Activated CD4-positive, alpha-beta T cell treated with anti-CD3 and anti-CD28 coated beads, Interleukin-2, amount 10 ng/mL, durations not matched to agents 7 days and 5 days (primary cell): ENCODE data around the gene ADAM12. TPM values are rescaled to one million over a fixed set of nuclear protein-coding genes. Genes with fewer than 3 reads are reported as not detected.

Source experiments
- CTCF ChIA-PET: fragments of 350-600 bp; sonication (Branson Sonifier 250); formaldehyde crosslinking; loops from one replicate; lab custom pipeline; 2021; ENCODE audit warnings: antibody characterized with exemption; lab: Charles Lee
- POLR2A ChIA-PET: fragments of 350-600 bp; sonication (Branson Sonifier 250); formaldehyde crosslinking; loops from one replicate; lab custom pipeline; 2021; ENCODE audit warnings: antibody characterized with exemption; lab: Charles Lee
- DNase-seq: peaks from one replicate; pipeline ENCODE4 v3.0.0-alpha.2; 2020
- H3K27ac Mint-ChIP-seq: one replicate; pipeline ENCODE4 v1.8.0; 2021; ENCODE audit warnings: mild to moderate bottlenecking, moderate library complexity, mixed read lengths
- H3K27me3 Mint-ChIP-seq: one replicate; pipeline ENCODE4 v1.8.0; 2021; ENCODE audit warnings: mixed read lengths
- H3K36me3 Mint-ChIP-seq: one replicate; pipeline ENCODE4 v1.8.0; 2021; ENCODE audit warnings: low read depth, mixed read lengths
- H3K4me1 Mint-ChIP-seq: one replicate; pipeline ENCODE4 v1.8.0; 2021; ENCODE audit warnings: mixed read lengths
- H3K4me3 Mint-ChIP-seq: one replicate; pipeline ENCODE4 v1.8.0; 2021; ENCODE audit warnings: mild to moderate bottlenecking, moderate library complexity, mixed read lengths
- H3K9me3 Mint-ChIP-seq: one replicate; pipeline ENCODE4 v1.8.0; 2021; ENCODE audit warnings: mixed read lengths
- total RNA-seq, 2 experiments: library from RNA; stranded (reverse); gene quantifications; one replicate each; pipeline ENCODE4 v1.2.3, GENCODE V29; 2021

ADAM12 gene
- total RNA-seq, 2 experiments from 2014 or later, result 0.45 to 0.65 TPM

DNA sequence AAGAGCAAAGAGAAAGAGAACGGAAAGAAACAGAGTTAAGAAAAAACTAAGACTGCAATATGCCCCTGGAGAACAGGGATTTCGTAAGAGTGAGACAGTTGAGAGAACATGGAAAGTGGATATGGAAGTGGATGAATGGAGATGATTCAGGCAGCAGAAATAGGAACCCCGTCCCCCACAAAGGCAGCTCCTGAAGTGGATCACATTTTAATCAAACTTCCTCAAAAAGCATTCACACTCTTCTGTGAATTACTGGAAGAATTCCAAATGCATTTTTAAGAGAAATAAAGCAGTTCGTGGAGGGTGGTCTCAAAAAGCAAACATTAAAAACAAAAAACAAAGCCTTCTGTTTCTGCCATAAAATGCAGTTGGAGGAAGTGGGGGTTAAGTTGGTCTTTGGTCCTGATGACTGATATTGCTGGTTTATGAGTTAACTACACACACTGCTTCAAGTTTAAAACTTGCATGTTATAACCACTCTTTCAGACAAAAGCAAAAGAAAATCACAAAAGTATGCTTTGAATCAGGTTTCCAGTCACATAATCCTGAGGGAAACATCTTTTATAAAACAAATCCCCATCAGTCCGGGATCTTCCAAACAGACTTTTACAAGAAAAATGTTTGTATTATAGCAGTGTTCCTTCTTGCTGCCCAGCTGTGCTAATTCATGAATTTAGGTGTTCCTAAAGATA, 277.6 kb downstream of the ADAM12 start:
- DNase-seq, result no peak
- Mint-ChIP-seq H3K27me3 (peaks cover 3% of the 10 kb centered on the region), H3K9me3 (peaks cover 2% of the 10 kb centered on the region), H3K4me3 (no peak overlapping the region), H3K27ac (no peak overlapping the region), H3K4me1 (no peaks in the 10 kb centered on the region), H3K36me3 (no peaks in the 10 kb centered on the region)
- CTCF ChIA-PET, result no interaction called here
- POLR2A ChIA-PET, result no interaction called here

DNA sequence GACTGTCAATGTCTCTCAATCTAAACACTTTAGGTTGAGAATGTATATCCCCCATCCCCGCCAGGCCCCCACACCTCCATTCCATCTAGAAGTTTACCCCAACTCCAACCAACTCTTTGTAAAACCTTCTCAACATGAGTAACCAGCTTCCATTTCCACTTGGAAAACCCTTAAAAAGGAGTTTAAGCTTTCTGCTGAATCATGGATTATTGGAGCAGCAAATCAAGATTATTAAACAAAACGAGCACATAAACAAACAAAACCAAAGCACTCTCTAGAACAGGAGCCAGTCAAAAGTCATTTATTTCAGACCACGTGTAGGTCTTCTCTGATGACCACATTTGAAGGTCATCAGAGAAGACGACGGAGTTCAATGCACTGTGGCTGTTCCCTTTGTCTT, 278.4 kb downstream of the ADAM12 start:
- Mint-ChIP-seq H3K36me3 (no peaks in the 10 kb centered on the region), H3K27me3 (peaks cover 3% of the 10 kb centered on the region), H3K4me3 (no peak overlapping the region), H3K9me3 (peaks cover 2% of the 10 kb centered on the region), H3K27ac (no peak overlapping the region), H3K4me1 (no peaks in the 10 kb centered on the region)
- CTCF ChIA-PET, result no interaction called here
- no peak for DNase-seq
- POLR2A ChIA-PET, result no interaction called here

DNA sequence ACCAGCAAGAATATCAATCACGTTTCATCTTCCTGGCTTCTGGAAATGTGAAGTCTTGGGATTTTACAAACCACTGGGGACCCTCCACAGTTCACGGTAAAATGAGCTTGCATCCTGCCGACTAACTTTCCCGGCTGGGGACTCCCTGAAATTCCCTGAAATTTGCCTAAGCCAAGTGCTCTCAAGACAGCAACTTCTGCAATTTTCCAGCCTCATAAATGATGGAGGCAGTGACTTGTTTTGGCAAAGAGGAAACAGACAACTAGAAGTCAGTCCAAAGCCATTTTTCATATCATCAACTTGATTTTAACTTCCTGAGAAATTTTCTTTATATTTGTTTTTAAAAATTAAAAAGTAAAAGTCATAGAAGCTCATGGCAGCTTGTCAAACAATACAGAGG, 279.6 kb downstream of the ADAM12 start:
- H3K27me3 Mint-ChIP-seq, result peaks cover 3% of the 10 kb centered on the region
- no peaks in the 10 kb centered on the region for H3K4me1 Mint-ChIP-seq
- peaks cover 2% of the 10 kb centered on the region for H3K9me3 Mint-ChIP-seq
- no peaks in the 10 kb centered on the region for H3K36me3 Mint-ChIP-seq
- ChIA-PET CTCF (no interaction called here), POLR2A (no interaction called here)
- no peak for DNase-seq
- H3K4me3 Mint-ChIP-seq, result no peak overlapping the region
- H3K27ac Mint-ChIP-seq, result no peak overlapping the region

DNA sequence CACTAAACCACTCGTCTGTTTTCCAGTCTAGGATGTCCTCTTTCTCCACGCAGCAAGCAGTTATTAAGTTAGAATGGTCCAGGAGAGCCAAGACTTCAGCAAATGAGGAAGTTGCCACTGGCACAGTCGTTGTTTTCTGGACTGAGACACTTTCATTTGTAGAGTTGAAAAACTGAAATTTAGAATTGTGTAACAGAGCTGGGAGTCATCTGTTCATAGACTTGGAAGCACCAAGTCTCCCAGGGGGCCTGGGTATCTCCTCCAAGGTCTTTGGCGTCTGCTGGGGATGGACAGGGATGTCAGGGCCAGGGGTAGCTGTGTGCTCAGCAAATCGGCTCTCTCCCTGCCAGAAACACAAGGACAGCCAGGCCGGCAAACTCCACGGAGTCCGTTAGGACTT, 283.5 kb downstream of the ADAM12 start:
- H3K4me3 Mint-ChIP-seq, result no peak overlapping the region
- no peak overlapping the region for H3K27ac Mint-ChIP-seq
- H3K36me3 Mint-ChIP-seq, result no peaks in the 10 kb centered on the region
- no peaks in the 10 kb centered on the region for H3K4me1 Mint-ChIP-seq
- POLR2A ChIA-PET, result no interaction called here
- CTCF ChIA-PET, result no interaction called here
- no peak for DNase-seq
- no peaks in the 10 kb centered on the region for H3K27me3 Mint-ChIP-seq
- no peaks in the 10 kb centered on the region for H3K9me3 Mint-ChIP-seq

DNA sequence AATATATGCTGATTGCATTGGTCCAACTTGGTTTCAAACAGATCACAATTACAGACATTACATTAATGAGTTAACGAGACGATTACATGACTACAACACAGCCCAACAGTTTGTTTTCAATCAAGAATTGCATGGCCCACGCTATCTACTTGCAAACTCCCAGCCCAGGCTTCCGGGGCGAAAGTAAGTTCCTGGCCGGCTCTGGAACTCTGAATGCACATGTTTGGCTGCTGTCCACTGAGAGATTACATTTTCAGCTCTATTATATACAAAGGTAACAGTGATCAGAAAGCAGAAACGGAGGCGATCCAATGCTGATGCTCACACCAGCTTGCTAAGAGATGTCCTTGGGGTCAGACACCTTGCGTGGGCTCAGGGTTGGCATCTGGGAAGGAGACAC, 285.6 kb downstream of the ADAM12 start:
- no peaks in the 10 kb centered on the region for H3K4me1 Mint-ChIP-seq
- CTCF ChIA-PET, result no interaction called here
- no peaks in the 10 kb centered on the region for H3K36me3 Mint-ChIP-seq
- DNase-seq, result no peak
- no peak overlapping the region for H3K4me3 Mint-ChIP-seq
- POLR2A ChIA-PET, result no interaction called here
- no peaks in the 10 kb centered on the region for H3K9me3 Mint-ChIP-seq
- no peaks in the 10 kb centered on the region for H3K27me3 Mint-ChIP-seq
- no peak overlapping the region for H3K27ac Mint-ChIP-seq

DNA sequence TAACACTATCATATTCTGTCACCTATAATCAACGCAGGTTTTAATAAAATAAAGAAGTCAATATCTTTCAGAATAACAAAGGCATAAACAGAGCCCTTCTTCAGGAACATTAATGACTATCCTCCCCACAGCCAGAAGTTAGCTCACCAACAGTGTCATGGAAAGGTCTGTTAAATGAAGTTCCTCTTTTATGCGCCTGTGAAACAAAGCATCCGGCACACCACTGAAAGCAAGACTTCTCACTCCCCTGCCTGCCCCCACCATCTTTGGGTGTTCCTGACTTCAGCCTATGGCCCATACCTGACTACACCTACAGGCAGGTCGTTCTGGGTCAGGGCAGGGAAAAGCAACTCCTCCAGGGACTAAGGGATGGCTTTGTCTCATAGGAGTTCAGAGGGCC, 286.5 kb downstream of the ADAM12 start:
- Mint-ChIP-seq H3K27me3 (no peaks in the 10 kb centered on the region), H3K27ac (no peak overlapping the region), H3K4me3 (no peak overlapping the region), H3K36me3 (no peaks in the 10 kb centered on the region), H3K9me3 (no peaks in the 10 kb centered on the region), H3K4me1 (no peaks in the 10 kb centered on the region)
- ChIA-PET CTCF (no interaction called here), POLR2A (no interaction called here)
- no peak for DNase-seq

DNA sequence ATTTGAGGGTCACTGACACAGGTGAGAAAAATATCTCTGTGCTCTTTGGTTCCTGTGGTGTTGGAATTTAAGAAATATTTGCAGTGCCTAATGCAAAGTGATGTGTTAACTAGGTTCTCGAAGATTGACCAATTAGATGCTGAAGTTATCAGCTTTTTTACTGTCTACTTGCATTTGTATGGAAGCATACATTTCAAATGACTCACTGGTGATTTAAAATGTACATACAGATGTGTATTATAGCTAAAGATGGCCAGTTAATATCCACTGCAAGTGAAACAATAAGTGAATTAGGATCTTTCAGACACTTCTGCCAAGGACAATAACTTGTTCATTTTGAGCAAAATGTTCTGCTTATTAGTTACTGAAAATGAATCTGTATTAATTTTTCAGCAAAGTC, 287.0 kb downstream of the ADAM12 start:
- H3K9me3 Mint-ChIP-seq, result no peaks in the 10 kb centered on the region
- H3K27ac Mint-ChIP-seq, result no peak overlapping the region
- POLR2A ChIA-PET, result no interaction called here
- H3K27me3 Mint-ChIP-seq, result no peaks in the 10 kb centered on the region
- H3K4me3 Mint-ChIP-seq, result no peak overlapping the region
- H3K36me3 Mint-ChIP-seq, result no peaks in the 10 kb centered on the region
- H3K4me1 Mint-ChIP-seq, result no peaks in the 10 kb centered on the region
- DNase-seq, result no peak
- CTCF ChIA-PET, result no interaction called here

DNA sequence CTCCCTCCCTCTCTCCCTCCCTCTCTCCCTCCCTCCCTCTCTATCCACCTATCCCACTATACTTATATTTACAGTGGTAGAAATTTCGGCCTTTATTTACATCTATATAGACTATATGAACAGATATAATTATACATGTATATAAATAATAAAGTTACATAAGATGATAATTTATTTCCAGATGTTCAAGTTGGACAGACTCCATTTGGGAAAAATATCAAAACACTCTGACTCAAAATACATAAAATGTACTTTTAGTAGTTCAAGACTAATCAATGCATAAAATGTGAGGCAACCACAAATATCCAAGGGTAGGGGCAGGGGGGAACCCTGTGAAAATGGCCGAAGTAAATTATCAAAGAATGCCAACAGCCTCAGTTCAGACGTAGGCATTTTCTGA, 288.9 kb downstream of the ADAM12 start:
- ChIA-PET POLR2A (no interaction called here), CTCF (interaction anchor here (0.5 kb wide), 1 partner anchor 75 kb away, joined by 4 read pairs; no protein-coding TSS in a partner anchor)
- Mint-ChIP-seq H3K36me3 (no peaks in the 10 kb centered on the region), H3K27me3 (no peaks in the 10 kb centered on the region), H3K4me1 (no peaks in the 10 kb centered on the region), H3K4me3 (no peak overlapping the region), H3K9me3 (no peaks in the 10 kb centered on the region), H3K27ac (no peak overlapping the region)
- no peak for DNase-seq

DNA sequence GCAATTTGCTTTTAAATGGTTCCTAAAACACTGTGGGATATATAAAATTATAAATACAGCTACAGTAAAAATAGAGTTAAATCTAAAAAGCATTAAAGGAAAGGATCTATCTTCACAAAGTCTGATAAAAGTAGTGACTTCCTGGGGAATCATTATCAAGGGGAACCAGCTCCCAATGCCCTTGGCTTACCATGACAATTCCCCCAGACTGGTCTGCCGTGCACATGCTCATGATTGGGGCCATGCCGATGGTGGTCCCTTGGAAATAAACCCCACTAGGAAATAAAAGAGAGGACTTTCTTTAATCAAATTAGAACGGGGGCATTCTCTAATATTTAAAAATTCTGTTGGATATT, 290.1 kb downstream of the ADAM12 start:
- Mint-ChIP-seq H3K36me3 (no peaks in the 10 kb centered on the region), H3K9me3 (no peaks in the 10 kb centered on the region), H3K4me1 (no peaks in the 10 kb centered on the region), H3K27me3 (no peaks in the 10 kb centered on the region), H3K4me3 (no peak overlapping the region), H3K27ac (no peak overlapping the region)
- ChIA-PET CTCF (no interaction called here), POLR2A (no interaction called here)
- DNase-seq, result no peak

DNA sequence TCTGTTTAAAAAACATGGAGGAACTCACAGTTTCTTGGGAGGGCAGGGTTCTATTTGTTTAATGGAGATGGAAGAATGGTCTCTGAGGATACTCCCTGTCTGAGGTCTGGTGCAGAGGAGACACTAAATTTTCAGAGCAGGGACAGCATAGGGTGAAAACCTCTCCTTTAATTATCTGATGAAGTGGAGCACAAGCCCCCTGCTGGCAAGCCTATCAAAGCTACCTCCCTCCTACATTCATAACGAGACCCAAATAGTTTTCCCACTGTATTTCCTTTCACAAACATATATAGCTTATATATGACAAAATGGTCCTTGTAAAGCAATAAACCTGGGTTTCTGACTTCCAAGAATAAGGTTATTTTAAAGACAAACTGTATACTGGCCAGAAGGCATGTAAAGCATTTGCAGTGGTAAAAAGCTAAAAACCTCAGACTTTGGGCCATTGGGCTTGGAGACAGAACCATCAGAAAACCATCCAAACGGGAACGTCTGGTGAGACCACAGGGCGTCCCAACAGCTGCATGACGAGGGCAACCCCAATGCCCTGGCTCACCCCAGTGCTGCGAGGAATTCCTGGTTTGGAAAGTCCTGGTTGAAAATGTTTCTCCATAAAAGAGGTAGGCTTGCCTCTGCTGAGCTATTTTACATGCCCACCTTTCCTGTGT, 290.6 kb downstream of the ADAM12 start:
- Mint-ChIP-seq H3K27me3 (no peaks in the 10 kb centered on the region), H3K4me3 (no peak overlapping the region), H3K36me3 (no peaks in the 10 kb centered on the region), H3K27ac (no peak overlapping the region), H3K4me1 (no peaks in the 10 kb centered on the region), H3K9me3 (no peaks in the 10 kb centered on the region)
- CTCF ChIA-PET, result no interaction called here
- POLR2A ChIA-PET, result no interaction called here
- DNase-seq, result no peak

DNA sequence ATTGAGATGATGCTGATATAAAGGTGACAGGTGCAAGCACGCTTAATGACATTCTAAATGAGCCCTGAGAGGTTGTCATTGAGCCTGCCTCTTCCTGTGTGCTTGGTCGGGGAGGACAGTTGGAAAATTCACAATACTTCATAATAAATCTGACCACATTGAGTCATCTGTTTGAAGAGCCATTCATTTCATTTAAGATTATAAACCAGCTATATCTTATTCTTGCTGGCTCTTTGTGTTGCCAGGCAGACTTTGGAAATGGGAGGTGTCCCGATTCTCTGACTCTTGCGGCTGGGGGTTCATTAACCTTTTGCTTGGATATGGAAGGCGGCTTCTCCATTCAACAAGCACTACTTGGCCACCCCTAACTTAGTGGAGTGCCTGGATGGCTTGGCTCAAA, 293.7 kb downstream of the ADAM12 start:
- Mint-ChIP-seq H3K27ac (no peak overlapping the region), H3K36me3 (no peaks in the 10 kb centered on the region), H3K4me1 (no peaks in the 10 kb centered on the region), H3K9me3 (no peaks in the 10 kb centered on the region), H3K4me3 (no peak overlapping the region), H3K27me3 (no peaks in the 10 kb centered on the region)
- no peak for DNase-seq
- ChIA-PET POLR2A (no interaction called here), CTCF (no interaction called here)

DNA sequence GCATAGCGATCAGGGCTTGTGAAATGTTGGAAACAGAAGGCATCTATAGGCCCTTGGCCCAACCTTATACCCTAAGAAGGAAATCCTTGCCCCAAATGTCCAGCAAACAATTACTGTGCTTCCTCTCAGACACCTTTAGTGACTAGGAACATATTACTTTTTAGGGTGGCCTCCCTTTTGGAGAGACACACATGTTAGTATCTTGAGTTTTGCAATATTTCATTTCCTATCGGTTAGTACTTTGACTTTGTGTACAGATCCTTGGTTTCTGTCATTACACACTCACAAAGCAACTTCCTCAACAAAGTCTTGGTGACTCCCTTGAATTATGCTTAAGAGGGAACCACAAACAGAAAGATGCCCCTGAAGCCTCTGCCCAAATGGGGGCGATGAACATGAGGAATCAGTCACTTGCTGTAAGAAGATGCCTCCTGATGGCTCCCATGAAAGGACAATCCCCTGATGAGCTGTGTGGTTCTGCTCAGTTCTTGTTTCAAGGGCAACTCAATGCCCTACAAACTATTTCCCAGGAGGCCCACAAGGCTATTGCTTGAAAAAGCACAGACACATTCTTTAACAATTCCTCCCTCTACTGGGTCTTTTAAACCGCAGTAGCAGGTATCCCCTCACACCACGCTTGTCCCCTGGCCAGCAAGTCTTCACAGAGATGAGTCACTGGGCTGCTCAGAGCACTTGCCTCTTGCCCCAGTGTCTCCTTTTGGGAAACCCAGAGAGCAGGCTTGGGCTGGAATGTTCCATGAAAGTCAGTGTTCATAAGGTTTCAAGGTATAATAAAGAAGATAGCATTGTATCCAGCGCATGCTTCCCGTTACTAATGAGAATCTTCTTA, 295.7 kb downstream of the ADAM12 start:
- H3K9me3 Mint-ChIP-seq, result no peaks in the 10 kb centered on the region

DNA sequence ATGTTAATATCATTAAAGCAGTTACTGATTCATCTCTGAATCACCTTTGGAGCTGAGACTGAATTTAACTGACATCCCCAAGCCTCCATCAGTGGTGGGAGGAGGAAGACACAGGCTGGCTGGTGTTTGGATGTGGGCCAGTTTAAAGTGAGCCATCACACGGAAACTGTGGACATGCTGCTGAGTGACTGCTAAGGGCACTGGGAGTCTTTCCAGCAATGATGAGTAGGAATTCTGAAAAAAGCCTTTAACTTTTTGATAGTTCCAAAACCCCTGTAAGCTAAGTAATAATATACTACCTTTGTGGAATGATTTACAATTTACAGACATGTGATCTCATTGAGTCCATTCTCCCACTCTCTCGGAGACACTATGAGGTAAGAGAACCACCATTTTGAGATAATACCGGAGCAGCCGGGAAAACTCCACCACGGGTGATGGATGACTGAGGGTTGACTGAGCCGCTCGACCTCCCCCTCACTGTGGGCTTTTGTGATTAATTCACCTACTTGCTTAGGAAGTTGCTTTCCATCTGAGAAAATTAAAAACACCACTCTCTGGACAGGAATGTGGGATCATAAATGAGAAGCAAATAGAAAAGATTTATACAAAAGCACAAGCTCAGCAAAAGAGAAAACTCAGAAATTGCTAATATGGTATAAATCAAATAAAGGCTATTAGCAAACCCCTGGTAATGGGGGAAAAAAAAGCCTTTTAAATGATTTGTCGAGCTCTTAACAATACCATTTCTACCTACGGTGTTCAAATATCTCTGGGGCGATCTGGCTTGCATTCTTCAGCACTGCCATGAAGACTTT, 297.2 kb downstream of the ADAM12 start:
- no peaks in the 10 kb centered on the region for H3K27me3 Mint-ChIP-seq
- H3K36me3 Mint-ChIP-seq, result no peaks in the 10 kb centered on the region
- H3K9me3 Mint-ChIP-seq, result no peaks in the 10 kb centered on the region
- no peaks in the 10 kb centered on the region for H3K4me1 Mint-ChIP-seq
- H3K4me3 Mint-ChIP-seq, result no peak overlapping the region
- ChIA-PET POLR2A (no interaction called here), CTCF (no interaction called here)
- DNase-seq, result no peak
- no peak overlapping the region for H3K27ac Mint-ChIP-seq

More for the DNA sequence above, 295.7 kb downstream of the ADAM12 start:
- no peak for DNase-seq
- POLR2A ChIA-PET, result no interaction called here
- H3K4me1 Mint-ChIP-seq, result no peaks in the 10 kb centered on the region
- CTCF ChIA-PET, result no interaction called here
- no peak overlapping the region for H3K27ac Mint-ChIP-seq
- H3K27me3 Mint-ChIP-seq, result no peaks in the 10 kb centered on the region
- H3K36me3 Mint-ChIP-seq, result no peaks in the 10 kb centered on the region
- no peak overlapping the region for H3K4me3 Mint-ChIP-seq
